CD1c-positive myeloid dendritic cell (primary cell): ENCODE results near the gene STK24.
A peak's percentile ranks its signal among the peaks of the same experiment; 100 is the strongest.

ENCODE experiments used
- DNase-seq: peaks from one replicate; pipeline ENCODE4 v3.0.0-alpha.2; 2016; ENCODE audit errors: extremely low spot score

The STK24 gene

DNA sequence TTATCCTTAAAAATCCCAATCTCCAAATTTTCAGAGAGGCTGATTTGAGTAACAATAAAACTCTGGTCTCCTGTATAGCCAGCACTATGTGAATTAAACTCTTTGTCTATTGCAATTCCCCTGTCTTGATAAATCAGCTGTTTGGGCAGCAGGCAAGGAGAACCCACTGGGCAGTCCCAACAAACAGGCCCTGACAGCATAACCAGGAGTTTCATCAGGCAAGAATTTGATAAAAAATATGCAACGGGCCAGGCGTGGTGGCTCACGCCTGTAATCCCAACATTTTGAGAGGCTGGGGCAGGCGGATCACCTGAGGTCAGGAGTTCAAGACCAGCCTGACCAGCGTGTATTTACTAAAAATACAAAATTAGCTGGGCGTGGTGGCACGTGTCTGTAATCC, 42.1 kb downstream of the STK24 start:
- no peak for DNase-seq

DNA sequence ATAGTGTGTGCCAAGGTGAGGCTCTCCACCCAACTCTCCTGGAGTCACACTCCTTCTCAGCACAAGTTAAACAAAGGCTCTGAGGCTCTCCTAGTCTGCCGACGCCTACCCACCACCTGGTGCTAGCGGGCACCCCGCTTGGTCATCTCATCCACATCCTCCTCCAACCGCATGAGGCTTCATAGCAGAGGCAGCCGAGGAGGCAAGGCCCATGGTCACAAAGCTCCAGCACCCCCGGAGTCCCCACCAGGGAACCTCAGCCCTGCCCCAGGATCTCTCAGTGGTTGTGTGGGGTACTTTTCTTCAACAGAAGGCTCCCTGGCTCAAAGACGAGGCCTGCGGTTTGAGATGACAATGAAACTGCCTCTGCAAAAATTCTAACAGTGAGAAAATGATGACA, 43.0 kb downstream of the STK24 start:
- DNase-seq: no peak

DNA sequence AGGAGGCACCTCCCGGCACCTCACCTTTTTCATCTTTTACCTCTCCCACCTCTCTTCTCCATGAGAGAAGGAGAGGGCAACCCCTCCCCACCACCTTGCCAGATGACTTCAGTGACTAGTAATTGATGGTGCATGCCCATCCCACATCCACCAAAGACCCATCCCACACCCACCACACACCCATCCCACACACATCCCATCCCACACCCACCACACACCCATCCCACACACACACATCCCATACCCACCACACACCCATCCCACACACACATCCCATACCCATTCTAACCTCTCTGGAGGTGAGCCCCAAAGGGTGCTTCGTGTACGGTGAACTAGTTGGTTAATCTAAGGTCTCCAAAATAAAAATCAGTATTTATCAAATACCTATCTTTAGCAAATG, 44.7 kb downstream of the STK24 start:
- DNase-seq: no peak

DNA sequence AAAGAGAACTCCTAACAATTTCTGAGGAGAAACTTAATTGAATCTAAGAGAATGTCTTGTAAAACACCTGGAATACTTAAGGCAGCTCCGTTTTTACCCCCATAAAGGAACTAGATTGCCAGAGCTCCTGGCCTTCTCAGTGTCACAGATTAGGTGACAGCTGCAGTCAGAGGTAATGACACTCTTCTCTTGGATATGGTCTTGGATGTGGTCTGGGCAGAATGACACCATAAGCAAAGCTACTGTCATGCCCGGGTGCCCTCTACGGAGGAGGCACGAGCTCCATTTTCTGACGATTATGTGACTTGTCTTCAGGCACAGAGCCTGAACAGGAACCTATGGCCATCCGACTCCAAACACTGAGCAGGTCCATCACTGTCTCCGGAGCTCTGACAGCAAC, 46.7 kb downstream of the STK24 start:
- no peak for DNase-seq

DNA sequence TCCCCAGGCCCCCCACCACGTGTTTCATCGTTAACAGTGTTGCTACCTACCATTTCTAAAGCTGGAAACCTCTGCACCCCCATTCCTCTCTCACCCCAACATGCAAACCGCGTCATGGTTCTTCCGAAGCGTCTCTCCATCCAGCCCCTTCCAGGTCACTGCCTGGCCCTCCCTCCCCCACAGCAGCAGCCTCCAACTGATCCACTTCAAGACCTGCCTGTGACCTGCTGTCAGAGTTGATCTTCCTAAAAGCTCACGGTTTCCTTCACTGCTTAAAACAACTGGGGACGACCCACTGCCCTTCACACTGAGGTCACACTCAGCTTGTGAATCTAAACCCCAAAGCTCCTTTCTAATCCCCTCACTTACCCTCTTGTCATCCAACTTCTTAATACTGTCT, 47.7 kb downstream of the STK24 start:
- DNase-seq: no peak

DNA sequence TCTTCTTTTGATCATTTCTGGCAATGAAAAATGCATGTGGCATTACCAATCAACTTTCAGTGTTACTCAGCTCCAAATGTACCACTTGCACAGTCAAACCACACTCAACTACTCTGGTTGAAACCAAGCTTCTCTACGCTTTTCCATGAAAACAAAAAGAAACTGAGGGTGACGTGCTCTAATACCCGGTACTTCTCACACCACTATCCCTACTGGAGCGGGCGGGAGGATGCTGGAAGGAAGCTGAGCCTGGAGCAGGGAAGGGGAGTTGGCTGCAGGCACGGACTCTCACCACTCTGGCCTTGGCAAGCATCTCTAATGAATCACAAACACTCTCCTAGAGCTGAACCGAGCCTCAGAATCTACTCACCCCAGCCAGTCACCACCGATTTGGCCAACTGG, 48.2 kb downstream of the STK24 start:
- no peak for DNase-seq

DNA sequence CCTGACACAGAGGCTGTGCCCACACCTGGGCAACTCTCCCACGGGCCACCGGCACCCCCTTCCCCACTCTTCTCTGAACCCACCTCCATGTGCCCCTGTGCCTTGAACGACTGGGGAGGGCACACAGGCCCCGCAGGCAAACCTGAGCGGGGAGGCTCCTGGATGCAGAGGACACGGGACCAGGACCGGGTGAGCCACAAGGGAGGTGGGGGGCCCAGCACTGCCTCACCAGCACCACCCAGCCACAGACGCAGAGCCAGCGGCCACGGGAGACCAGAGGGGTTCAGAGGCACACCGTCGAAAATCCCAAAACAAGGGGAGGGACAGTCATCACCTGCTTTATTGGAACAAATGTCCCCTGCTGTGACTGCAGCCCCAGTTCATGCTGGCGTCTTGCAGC, 49.4 kb downstream of the STK24 start:
- DNase-seq: no peak

DNA sequence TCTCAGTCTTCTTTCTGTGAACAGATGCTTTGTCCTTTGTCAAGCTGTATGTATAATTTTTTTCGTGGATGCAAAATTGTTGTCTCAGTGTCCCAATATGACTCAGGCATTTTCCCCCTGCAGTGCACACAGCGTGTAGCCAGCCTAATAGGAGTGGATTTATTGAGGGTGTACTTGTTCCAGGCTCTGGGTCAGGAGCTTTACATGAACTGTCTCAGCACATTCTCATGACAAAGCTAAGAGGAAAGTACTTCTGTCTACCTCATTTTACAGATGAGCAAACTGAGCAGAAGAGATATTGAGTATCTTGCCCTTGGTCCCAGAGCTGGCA, 50.8 kb downstream of the STK24 start:
- no peak for DNase-seq

DNA sequence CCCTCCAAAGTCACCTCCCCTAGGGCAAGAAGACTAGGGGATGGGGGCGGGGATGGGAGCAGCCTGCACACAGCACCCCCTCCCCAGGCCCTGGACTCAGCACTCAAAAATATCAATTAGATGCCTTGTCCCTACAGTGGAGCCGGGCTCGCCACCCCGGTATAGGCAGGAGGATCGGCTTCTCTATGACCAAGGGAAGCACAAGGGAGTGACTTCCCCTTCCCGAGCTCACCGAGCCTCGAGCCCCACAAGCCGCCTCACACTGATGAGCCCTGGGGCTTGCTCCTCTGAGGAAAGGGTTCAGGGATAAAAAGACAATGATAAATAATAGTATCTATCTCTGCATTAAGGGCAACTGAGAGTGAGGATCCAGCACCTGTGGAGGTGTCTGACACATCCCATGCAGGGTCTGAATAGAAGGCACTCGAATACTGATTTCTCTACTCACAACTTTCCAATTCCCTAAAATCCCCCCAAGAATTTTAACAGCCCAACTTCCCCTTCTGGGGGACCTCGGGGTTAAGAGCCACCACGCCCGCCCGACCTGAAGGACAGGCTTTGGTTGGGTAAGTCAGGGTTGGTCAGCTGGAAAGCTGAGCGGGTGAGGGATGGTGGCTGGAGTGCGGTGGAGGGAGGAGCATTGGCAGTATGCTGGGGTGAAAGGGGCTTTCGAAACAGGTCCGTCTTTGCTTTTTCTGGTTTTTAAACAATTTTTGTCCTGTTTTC, 51.3 kb downstream of the STK24 start:
- no peak for DNase-seq

DNA sequence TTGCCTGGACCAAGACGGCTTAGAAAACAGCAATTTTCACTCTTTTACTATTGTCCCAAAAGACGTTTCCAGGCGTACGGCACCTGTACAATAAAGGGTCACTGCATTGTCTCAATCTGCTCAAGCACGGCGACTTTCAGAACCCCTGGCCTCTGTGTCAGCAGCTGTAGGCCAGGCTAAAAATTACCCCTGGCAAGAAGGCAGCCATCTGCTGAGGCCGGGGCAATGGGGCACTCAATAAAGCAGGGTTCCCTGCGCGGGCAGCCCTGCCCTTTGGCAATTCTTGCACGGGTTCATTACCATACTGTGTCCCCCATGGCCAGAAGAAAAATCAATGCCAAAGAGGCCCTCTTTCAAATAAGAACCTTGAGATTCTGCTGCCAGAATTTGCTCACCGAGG, 52.1 kb downstream of the STK24 start:
- DNase-seq: no peak

DNA sequence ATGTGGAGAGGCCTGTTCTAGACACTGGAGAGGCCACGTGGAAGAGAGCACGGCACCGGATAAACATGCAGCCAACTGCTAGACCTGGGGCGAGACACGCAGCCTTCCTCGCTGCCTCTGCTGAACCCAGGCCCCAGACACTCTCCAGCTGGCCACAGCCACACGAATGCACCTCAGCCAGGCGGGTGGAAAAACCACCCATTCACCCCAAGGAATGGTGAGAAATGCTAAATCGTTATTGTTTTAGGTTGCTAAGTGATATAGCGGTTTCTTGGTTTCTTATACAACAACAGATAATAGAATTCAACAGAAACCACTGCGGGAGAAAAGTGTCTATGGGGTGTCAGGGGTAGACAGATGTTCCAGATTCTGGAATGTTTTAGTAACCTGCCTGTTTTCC, 52.5 kb downstream of the STK24 start:
- no peak for DNase-seq

DNA sequence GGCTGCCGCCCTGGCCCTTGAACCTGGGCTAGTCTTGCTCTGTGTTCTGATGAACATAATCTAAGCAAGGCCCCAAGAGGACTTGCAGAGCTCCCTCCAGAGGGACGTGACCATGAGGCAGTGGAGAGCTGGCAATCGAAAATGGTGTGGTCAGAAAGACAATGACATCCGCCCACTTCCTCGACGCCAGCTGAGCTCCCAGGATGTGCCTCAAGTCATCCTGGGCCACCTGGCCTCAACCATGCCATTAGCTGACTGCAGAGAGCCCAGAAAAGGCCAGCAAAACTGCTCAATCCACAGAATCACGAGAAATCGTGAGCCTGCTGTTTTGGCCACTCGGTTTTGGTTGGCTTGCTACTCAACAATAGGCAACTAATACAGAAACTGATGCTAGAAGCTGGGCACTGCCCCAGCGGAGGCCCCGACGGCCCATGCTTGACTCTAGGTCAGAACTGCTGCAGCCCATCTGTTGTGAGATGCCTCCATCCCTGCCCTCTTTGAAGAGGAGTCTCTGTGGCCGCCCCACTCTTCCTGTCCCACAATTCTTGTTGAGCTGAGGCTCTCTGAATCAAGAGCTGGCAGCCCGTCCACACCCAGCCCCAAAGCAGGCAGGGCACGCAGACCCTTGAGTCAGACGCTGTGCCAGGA, 53.3 kb downstream of the STK24 start:
- DNase-seq: no peak

DNA sequence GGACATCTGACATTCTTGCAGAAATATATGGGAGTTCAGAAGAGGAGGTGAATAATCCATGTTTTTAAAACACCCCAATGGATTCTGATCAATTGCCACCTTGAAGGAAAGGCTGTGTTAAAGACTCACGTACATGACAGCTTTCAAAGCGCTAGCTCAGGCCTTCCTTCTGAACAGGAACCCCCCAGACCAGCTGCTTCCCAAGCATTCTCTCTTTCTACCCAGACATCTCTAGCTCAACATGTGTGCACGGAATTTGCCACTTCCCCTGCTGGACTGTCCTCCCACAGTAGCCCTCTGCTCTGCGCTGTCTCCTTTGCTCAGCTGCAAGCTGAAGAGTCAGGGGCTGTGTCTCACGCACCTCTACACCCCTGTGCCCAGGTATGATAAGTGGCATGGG, 54.5 kb downstream of the STK24 start:
- no peak for DNase-seq

DNA sequence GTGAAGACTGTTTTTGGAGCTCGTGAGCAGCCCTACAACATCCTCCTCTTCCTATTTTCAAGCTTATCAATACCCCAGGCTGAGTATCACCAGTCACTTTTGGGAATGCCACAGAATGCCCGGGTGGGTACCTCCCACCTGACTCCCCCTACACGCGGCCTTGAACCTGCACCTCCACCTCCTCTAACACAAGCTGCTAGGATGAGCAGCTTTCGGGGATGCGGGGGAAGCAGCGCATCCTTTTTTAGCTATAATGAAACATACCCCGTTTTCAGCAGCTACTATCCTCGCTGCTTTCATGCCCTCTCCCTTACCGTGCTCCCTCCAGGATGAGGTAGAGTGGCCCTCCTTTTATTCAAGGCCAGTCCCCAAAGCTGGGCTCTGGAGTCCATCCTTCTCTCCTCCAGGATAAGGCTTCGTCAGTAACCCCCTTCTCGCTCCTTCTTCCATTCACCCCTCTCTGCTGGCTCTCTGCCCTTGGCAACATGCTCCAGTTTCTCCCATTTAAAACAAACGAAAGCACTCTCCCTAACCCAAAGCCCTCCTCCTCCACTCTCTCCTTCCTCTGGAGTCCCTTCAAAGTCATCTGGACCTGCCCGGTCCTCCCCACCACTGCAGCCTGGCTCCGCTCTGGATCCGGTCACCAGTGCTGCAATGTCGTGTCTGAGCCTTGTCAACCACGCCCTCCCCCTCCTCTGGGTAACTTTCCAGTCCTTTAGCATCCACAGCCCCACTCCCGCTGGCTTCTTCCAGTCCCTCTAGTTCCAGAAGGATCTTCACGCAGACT, 55.3 kb downstream of the STK24 start:
- no peak for DNase-seq

DNA sequence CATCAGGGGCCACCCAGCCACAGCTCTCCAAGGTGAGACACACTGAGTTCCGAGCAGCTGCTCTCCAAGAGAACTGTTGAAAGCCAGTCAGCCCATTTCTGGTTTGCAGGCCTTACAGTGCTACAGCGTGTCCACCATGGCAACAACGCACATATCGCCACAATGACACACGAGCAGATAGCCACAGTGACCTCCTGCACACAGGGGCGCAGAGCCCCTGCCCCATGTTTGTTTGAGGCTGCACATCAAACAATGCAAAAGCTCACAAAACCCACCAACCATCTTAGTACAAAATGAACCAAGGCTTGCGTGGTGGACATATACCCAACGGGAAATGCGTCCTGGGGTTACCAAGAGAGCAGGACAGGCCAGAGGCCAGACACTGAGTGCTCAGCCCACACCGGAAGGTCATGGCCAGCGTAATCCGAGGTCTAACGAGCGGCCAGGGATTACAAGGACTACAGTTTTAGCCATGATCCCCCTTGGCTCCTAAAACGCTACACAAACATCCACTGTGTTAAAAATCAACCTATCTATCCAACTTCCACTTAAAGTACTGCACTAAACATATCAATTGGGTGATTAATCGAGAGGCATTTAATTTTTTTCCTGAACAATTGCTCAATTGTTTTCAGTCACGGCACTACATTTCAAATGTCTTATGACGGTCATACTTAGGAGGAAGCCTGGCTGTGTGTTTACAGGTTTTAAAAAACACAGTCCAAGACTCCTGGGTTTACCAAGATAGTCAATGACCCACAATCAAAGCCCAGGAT, 56.0 kb downstream of the STK24 start:
- no peak for DNase-seq

DNA sequence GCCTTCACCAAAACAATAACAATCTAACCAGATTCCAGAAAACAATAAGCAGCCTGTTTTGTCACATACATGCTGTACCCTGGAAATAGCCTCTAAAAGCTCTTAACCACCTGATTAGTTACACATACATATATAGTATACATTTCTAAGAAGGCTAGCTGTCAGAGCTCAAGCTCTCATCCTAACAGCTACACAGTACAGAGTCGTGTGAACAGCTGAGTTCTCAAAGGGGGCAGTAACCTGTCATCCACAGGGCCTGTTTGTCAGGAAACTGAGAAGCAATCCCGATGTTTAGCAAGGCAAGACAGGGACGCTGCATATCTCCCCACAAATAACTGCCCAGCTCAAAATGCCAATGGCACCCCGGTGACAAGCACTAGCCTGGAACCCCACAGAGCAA, 56.9 kb downstream of the STK24 start:
- no peak for DNase-seq

DNA sequence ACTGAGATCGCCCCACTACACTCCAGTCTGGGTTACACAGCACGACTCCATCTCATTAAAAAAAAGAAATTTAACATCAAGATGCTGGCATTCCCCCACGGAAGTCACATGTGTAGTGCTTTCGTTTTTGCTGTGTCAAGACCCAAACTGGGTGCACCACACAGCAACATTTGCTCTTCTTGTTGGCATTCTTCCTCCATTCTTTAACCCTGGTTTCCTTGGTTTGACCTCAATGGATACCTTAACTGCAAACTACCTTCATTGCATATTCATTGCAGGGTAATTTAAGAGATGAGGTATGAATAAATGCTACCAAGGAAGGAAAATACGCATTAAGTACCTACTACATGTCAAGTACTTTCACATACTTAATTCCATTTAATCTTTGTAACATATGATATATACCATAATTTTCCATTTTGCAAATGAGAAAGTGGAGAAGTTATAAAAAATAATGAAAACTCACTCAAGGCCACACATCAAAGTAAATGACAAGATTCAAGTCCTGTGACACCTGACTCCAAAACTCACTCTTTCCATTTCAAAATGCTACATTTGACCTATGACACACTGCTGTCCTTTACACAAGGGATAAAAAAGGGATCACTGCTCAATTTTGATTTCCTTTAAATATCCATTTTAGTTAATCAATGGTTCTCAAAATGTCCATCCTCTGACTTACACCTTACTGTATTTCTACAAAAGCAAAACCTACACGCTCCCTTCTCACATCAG, 59.2 kb downstream of the STK24 start:
- no peak for DNase-seq

DNA sequence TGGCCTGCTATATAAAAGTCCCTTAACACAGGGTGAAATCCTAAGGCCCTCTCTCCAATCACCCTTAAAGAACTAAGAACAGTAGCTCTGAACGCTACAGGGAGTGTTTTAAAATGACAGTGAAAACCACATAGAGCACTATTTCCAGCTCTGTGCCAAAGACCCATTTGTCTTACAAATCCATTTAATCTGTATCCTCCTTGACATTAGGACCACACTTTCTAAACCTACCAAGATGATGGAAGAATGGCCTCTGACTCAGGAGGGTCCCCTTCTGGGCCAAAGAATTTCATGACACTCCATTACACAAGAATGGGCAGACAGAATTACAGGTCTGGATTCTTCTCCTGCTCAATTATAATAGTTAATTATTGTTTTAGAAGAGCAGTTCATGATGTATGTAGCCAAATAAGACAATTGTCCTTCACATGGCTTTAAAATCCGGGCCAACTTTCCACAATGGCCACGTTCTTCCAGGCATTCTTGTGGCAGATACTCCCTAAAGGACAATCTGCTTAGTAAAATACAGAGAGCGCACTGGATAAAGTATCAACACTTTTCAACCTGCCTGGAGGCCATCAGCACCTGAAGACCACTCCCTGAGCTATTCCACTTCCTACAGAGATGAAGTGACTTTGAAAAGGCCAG, 61.0 kb downstream of the STK24 start:
- no peak for DNase-seq

DNA sequence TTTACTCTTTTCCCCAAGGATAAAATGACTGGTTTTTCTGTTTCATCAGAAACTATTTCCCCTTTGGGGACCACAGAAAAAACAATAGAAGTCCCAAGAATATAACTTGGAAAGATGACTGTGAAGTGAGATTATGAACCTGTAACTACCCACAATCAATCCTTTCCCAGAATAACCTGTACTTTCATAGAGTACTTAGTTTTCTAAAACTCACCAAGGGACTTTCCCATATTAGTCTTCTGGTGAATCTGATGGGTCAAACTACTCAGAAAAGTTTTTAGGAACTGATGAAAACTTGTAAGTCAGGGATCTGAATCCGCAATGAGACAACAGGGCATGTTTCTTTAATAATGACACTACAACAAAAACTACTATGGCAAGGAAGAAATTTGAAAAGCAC, 62.6 kb downstream of the STK24 start:
- peak; percentile 37 for DNase-seq

DNA sequence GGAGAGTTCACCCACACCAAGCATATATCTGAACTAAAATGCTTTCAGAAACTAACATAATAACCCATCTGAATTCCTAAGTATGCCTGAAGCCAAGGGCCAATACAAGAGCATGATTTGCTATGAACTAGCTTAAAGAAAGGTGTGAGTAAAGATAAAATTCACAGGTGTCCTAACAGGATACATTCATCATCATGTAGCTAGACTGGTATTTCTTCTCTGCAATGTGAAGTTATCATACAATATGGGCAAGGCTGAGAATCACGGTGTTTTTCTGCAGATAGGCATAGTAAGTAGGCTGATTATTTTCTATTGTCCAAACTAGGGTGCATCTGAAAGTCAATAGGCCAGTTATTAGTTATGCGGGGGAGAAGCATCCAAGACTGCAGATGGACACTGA, 63.1 kb downstream of the STK24 start:
- DNase-seq: no peak
